ENCODE measurements around the gene GAL3ST2.

The GAL3ST2 gene

GRCh38 chr2:241846406-241846805 is 69.8 kb downstream of the GAL3ST2 start:
- no peak for DNase-seq (ENCODE audit: low read depth)

GRCh38 chr2:241848761-241849615 is 72.4 kb downstream of the GAL3ST2 start:
- DNase-seq (ENCODE audit: low read depth) = no peak

- no peak for DNase-seq (ENCODE audit: low read depth)
These were observed 73.3 kb downstream of the GAL3ST2 start for GRCh38 chr2:241849616-241850543.

- DNase-seq (ENCODE audit: low read depth) = no peak
These were observed 74.1 kb downstream of the GAL3ST2 start for GRCh38 chr2:241850544-241851324.

GRCh38 chr2:241851325-241852115 is 74.9 kb downstream of the GAL3ST2 start:
- DNase-seq (ENCODE audit: low read depth) = no peak

GRCh38 chr2:241852116-241852980 is 75.7 kb downstream of the GAL3ST2 start:
- DNase-seq (ENCODE audit: low read depth) = no peak

- DNase-seq (ENCODE audit: low read depth) = no peak
These were observed 76.5 kb downstream of the GAL3ST2 start for GRCh38 chr2:241852981-241853631.

Measured in activated T-helper 1 cell treated with Interleukin-2 at 50 U/mL for 16 hours (primary cell).